Heart right ventricle (tissue), 16 donors: ENCODE results near the gene FOXN3. TPM values are rescaled to one million over a fixed set of nuclear protein-coding genes. Genes with fewer than 3 reads are reported as not detected.

Source experiments
- ATAC-seq, 8 donors: fragments of 200-7000 bp; cut with Tn5 transposase; one replicate each; pipeline ENCODE4 v1.9.1; 2020; ENCODE audit warnings: mild to moderate bottlenecking in 8 of 8, moderate library complexity in 8 of 8, moderate number of reproducible peaks in 1 of 8
- DNase-seq, 2 donors: peaks; one replicate each; pipeline ENCODE4 v3.0.0-alpha.2; 2020
- H3K27ac ChIP-seq, 10 donors: fragments of 200-600 bp; sonication (generic) in 2 of 10; one replicate each; pipeline versions ENCODE4 v1.5.0 to v1.8.0; 2020 to 2022; ENCODE audit warnings: mild to moderate bottlenecking in 3 of 10
- H3K27me3 ChIP-seq, 7 donors: fragments of 200-600 bp; one replicate each; pipeline ENCODE4 v1.8.0; 2021 to 2022; ENCODE audit warnings: mild to moderate bottlenecking in 2 of 7
- H3K36me3 ChIP-seq, 9 donors: fragments of 200-600 bp; sonication (generic) in 1 of 9; one replicate each; pipeline versions ENCODE4 v1.5.0 to v1.8.0; 2020 to 2022; ENCODE audit warnings: mild to moderate bottlenecking in 2 of 9
- H3K4me1 ChIP-seq, 9 donors: fragments of 200-600 bp; sonication (generic) in 1 of 9; one replicate each; pipeline versions ENCODE4 v1.5.0 to v1.8.0; 2020 to 2022; ENCODE audit warnings: mild to moderate bottlenecking in 4 of 9
- H3K4me3 ChIP-seq, 10 donors: fragments of 200-600 bp; sonication (generic) in 2 of 10; one replicate each; pipeline versions ENCODE4 v1.5.0 to v1.8.0; 2020 to 2022; ENCODE audit warnings: mild to moderate bottlenecking in 7 of 10, moderate library complexity in 2 of 10
- H3K9me3 ChIP-seq, 11 donors: fragments of 200-600 bp in 10 of 11; sonication (generic) in 2 of 11; one replicate each; pipeline versions ENCODE4 v1.5.0 to v1.8.0; 2013 to 2022; ENCODE audit warnings: mild to moderate bottlenecking in 2 of 11, control low read depth in 1 of 11, moderate library complexity in 1 of 11
- WGBS, 2 donors: extraction: QIAGEN DNeasy Blood & Tissue Kit; methylation state at CpG; one replicate each; pipeline ENCODE4 v1.1.7; 2013; ENCODE audit warnings: inconsistent platforms in 1 of 2; 5-methylcytosine and 5-hydroxymethylcytosine counted together
- intact Hi-C, 10 donors: fragments of 100-400 bp; cut with DNase I; formaldehyde crosslinking; loops; one replicate each; pipeline versions ENCODE4 v1.11.1 to v1.14.2; 2022
- polyA plus RNA-seq, 2 donors: library from polyadenylated mRNA; stranded (reverse); fragments of 200-250 nt; gene quantifications; one replicate each; pipeline ENCODE4 v1.2.3, GENCODE V29; 2013
- total RNA-seq, 10 donors: library from RNA; stranded (reverse); fragmentation: NEBNext Ultra II Directional in 3 of 10; extraction: Animal tissue kit (Norgen Biotek cat#: 25700) in 3 of 10; gene quantifications; one replicate each; pipeline versions ENCODE4 v1.2.1 to v1.2.4, GENCODE V29; 2021 to 2023
- TF ChIP-seq, protein P1 (sequence below), 9 donors: fragments of 200-600 bp; sonication (generic) in 2 of 9; IDR thresholded peaks; one replicate each; pipeline versions ENCODE4 v1.5.0 to v1.8.0; 2021 to 2022; ENCODE audit warnings: antibody characterized with exemption in 9 of 9, mild to moderate bottlenecking in 5 of 9, moderate library complexity in 1 of 9
- donor health status: Arrhythmogenic right ventricular cardiomyopathy.
- donor health status: ischemic (EF 13 %, LVEDD 7.1; RV severe dilation, severe dysfunction).
- donor health status: healthy with polysubstance abuse.
- donor health status: DM: no; HTN: yes; CAD: no.
- donor health status: DM: no; HTN: no; CAD: no.
- donor health status: ischemic (EF 25% LVEDD 6.9; RV normal size, moderate dysfunction).
- donor health status: ischemic (EF 25% LVEDD 5.7; RV mildly dilated, moderate dysfunction).
- donor health status: healthy.
- donor health status: DM: yes; HTN: yes; CAD: no.
- donor health status: Ischemic cardiomyopathy.
- donor health status: ischemic (EF 35%, LVEDD 5.7; RV mildly dilated, moderate dysfunction).
- donor health status: nonischemic (EF 11% LVEDD 7.7; RV severe dilation, severe dysfunction).
- donor health status: DM: yes; HTN: yes; CAD: no.
- donor health status: PGD.
- donor health status: ischemic (EF 29% LVEDD 5.4; RV normal size, mild dysfunction).
- donor health status: nonischemic (EF 23%, LVEDD 6.1; RV moderate dilation, normal function).

The FOXN3 gene
- total and polyA plus RNA-seq, 12 donors = 13.0 to 150 (median 107) TPM

DNA sequence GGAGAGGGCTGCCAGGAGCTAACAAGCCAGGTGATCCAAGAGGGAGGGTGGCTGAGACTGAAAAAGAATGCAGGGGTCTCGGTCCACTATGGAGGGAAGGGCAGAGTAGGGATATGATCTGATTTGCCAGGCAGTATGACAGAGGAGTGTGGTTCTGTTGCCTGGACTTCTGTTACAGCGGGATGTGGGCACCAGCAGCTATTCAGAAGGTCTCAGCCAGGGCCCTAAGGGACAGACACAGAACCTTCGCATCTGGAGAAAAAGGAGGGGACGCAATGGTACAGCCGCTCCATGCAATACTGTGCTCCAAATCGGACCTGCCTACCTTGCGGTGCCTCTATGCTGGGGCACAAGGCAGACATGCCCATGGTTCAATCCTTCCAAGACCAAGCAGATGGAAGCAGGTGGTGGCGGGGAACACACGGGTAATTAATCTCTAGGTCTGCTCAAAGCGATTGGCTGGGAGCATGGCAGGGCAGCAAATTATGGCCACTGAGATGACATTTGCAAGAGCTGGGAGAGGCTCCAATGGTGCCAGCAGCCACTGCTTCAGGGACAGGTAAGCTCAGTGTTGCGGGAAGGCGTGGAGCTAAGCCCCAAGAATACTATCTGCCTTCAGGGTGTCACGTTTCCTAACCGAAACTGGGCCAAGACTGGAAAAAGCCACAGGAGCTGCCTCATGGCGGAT lies 185.5 kb downstream of the FOXN3 start:
- Histone ChIP-seq H3K4me3 (no peak overlapping the region), H3K36me3 (no peaks in the 10 kb centered on the region), H3K27me3 (no peaks in the 10 kb centered on the region), H3K4me1 (peaks cover 4 to 40% (median 24%) of the 10 kb centered on the region in 9 donors), H3K9me3 (peaks cover 0 to 8% (median 0%) of the 10 kb centered on the region in 11 donors), H3K27ac (no peak overlapping the region)
- intact Hi-C loops = no loop called here
- ATAC-seq (no peak), DNase-seq (no peak)
- WGBS, 2 donors = 97% methylated on average over 15 of the region's 15 CpGs
- TF ChIP-seq, protein P1, sequence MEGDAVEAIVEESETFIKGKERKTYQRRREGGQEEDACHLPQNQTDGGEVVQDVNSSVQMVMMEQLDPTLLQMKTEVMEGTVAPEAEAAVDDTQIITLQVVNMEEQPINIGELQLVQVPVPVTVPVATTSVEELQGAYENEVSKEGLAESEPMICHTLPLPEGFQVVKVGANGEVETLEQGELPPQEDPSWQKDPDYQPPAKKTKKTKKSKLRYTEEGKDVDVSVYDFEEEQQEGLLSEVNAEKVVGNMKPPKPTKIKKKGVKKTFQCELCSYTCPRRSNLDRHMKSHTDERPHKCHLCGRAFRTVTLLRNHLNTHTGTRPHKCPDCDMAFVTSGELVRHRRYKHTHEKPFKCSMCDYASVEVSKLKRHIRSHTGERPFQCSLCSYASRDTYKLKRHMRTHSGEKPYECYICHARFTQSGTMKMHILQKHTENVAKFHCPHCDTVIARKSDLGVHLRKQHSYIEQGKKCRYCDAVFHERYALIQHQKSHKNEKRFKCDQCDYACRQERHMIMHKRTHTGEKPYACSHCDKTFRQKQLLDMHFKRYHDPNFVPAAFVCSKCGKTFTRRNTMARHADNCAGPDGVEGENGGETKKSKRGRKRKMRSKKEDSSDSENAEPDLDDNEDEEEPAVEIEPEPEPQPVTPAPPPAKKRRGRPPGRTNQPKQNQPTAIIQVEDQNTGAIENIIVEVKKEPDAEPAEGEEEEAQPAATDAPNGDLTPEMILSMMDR (IDR thresholded peaks at IDR 0.05) = no peak

DNA sequence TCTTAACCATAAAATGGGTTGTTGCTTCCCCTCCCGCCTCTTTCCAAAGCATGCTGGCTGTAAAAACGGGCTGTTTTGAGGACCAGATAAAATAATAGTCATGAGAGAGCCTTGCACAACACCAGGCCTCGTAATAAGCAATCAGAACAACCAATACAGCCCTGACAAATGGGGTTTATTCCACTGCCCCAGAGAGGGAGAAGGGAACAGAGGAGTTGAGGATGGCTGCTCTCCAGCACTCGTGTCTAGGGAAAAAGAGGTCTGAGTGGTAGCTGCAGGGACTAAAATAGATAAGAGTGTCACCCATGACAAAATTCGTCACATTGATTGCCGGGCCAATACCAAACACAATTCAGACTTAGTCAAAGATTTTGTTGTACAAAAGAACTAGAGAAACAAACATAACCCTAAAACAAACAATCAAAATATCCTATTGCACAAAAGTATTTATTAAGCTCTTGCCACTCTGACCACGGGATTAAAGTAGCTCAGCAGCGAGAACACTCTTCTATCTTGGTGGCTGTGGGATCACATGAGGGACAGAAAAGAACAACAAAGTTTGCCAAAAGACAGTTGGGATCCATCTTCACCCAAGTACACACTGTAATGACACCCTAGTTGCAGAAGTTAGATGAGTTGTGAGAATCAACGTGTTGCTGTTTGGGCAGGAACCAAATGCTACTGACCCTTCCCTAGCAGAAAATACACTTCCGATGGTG lies 188.0 kb downstream of the FOXN3 start:
- no peaks in the 10 kb centered on the region for H3K27me3 ChIP-seq
- peak in 7 of 8 donors; percentile 36 to 89 (median 80) for ATAC-seq
- peak overlapping the region in 7 of 10 donors; percentile 0 to 65 (median 24) for H3K27ac ChIP-seq
- peak in 1 of 2 donors; percentile 49 for DNase-seq
- TF ChIP-seq, protein P1 (IDR thresholded peaks at IDR 0.05) = no peak
- H3K9me3 ChIP-seq = no peaks in the 10 kb centered on the region
- 41 to 53% methylated on average over 10 of the region's 10 CpGs for WGBS, 2 donors
- intact Hi-C loops = loop anchor here in 2 of 10 donors (5.0 to 10.0 kb wide), 2 partner anchors 184 to 188 kb away; partner anchors contain the start of gene FOXN3 (in 1 of the 2)
- H3K4me3 ChIP-seq = no peak overlapping the region
- no peaks in the 10 kb centered on the region for H3K36me3 ChIP-seq
- H3K4me1 ChIP-seq = peaks cover 4 to 47% (median 26%) of the 10 kb centered on the region in 9 donors

DNA sequence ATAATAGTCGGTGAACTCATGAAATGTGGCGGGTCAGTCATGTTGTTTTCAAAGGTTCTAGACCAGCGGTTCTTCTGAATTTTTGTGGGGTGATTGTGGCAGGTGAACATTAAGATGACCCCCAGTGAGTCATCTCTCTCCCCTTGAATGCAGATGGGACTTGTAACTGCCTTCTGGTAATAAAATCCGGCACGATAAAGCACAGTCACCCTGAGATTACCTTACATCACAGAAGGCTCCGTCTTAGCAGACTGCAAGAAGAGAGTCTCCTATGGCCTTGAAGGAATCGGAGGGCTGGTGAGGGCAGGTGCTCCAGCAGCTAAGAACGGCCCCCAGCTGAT lies 189.6 kb downstream of the FOXN3 start:
- ATAC-seq = no peak
- H3K27ac ChIP-seq = peak overlapping the region in 1 of 10 donors; percentile 51

More for the DNA sequence above, 189.6 kb downstream of the FOXN3 start:
- DNase-seq = no peak
- H3K36me3 ChIP-seq = peaks cover 0 to 4% (median 0%) of the 10 kb centered on the region in 9 donors
- no peaks in the 10 kb centered on the region for H3K9me3 ChIP-seq
- TF ChIP-seq, protein P1 (IDR thresholded peaks at IDR 0.05) = no peak
- no peak overlapping the region for H3K4me3 ChIP-seq
- H3K4me1 ChIP-seq = peaks cover 4 to 45% (median 26%) of the 10 kb centered on the region in 9 donors
- WGBS, 2 donors = 93 to 96% methylated on average over 8 of the region's 8 CpGs
- no peaks in the 10 kb centered on the region for H3K27me3 ChIP-seq
- intact Hi-C loops = loop anchor here in 2 of 10 donors (5.0 to 10.0 kb wide), 2 partner anchors 183 to 190 kb away; partner anchors contain the start of gene FOXN3 (in 1 of the 2)
